HG02870 (cell line): Measurements from ENCODE around the gene GIPR.
A peak's percentile ranks its signal among the peaks of the same experiment; 100 is the strongest.
"Not testable (repeated sequence)": the region's sequence is repeated elsewhere in the genome, so short reads cannot be mapped to it uniquely, and the experiment has no call there.

ENCODE experiments used
- ATAC-seq: cut with Tn5 transposase; IDR thresholded peaks from one replicate; pipeline ENCODE4 v1.9.1; 2021; ENCODE audit warnings: mild to moderate bottlenecking, moderate library complexity; ENCODE audit not compliant: unreplicated experiment

GIPR gene

DNA sequence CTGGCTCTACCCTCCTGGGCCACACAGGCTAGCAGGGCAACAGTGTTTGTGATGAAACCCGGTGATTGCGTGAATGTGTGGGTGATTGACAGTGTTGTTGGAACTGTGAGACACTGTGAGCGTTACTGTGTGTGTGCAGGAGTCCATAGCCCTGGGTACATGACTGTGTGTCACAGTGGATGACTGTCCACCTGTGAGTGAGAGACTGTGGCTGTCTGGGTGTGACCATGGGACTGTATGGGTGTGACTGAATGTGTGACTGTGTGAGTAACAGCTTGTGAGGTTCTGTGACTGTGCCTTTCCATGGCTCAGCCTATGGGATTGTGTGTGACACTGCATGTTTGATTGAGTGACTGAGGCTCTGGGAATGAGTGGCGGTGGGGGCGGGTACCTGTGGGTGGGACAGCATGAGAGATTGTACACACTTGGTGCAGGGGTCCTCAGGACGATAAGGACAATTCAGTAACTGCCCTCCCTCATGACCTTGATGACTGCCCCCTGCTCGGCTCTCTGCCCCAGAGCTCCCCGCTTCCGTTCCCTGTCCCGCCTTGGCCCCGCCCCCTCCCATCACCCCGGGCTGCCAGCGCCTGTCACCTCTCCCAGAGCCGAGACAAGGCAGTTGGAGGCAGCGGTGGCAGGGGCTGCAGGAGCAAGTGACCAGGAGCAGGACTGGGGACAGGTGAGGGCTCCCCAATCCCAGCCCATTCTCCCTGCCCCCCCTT is at the start of gene GIPR:
Gene GIPR (plus strand): TSS at position 602 of the 722 bp plus-strand sequence. CDS start 1,300 bp downstream, outside the sequence.
- ATAC-seq, result no peak

- no peak for ATAC-seq
These were observed 46.6 kb upstream of the GIPR start for GRCh38 chr19:45621389-45621788.

DNA sequence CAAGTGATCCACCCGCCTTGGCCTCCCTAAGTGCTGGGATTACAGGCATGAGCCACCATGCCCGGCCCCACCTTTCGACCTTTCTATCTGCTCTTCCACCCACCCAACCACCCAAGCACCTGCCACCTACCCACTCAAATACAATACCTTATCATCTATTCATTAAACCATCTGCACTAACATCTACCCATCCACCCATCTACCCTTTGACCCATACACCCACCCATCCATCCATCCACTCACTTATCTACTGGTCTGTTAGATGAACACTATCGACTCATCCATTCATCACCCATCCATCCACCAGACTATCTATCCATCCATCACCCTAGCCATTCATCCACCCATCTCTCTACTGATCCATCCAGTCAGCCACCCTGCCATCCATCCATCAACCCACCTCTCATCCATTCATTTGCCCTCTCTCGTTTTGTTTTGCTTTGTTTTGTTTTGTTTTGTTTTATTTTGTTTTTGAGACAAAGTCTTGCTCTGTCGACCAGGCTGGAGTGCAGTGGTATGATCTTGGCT is 46.0 kb upstream of the GIPR start:
- ATAC-seq, result no peak

- ATAC-seq, result no peak
These were observed 44.0 kb upstream of the GIPR start for GRCh38 chr19:45623984-45624383.

DNA sequence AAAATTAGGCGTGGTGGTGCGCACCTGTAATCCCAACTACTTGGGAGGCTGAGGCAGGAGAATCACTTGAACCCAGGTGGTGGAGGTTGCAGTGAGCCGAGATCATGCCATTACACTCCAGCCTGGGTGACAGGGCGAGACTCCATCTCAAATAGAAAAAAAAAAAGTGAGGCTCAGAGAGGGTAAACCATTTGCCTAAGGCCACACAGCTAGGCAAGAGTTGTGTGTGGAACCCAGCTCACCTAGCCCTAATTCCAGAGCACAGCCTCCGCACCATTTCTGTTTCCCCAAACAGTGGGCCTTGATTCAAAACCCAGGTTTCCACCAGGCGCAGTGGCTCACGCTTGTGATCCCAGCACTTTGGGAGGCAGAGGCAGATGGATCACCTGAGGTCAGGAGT is 39.8 kb upstream of the GIPR start:
- not testable (repeated sequence) for ATAC-seq

GRCh38 chr19:45629704-45630103 is 38.3 kb upstream of the GIPR start:
- ATAC-seq, result no peak

DNA sequence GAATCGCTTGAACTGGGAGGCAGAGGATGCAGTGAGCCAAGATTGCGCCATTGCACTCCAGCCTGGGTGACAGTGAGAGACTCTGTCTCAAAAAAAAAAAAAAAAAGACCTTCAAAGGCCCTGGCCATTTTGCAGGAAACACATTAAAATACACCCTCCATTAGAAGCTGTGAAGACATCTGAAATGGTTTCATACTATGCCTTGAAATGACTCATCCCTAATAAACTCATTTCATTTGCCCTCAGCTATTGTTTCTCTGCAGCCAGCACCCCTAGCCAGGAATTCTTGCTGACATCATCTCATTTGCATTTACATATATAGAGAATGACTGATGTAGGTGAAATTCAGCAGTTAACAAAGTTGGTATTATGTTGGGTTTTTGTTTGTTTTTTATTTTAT is 37.6 kb upstream of the GIPR start:
- no peak for ATAC-seq

GRCh38 chr19:45632468-45633196 is 35.4 kb upstream of the GIPR start:
- ATAC-seq, result no peak

DNA sequence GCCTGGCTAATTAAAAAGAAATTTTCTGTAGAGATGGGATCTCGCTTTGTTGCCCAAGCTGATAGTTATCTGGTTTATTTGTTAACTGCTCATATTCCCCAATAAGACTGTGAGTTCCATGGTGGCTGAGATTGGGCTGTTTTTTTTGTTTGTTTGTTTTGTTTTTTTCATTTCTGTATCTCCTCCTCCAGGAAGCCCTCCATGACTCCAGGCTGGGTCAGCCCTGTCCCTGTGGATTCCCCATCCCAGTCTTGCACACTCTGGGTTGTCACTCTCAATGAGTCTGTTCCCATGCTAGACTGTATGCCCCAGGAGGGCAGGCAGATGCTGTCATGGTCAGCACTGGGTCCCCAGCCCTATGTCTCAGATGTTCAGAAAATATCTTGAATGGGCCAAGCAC is 31.7 kb upstream of the GIPR start:
- ATAC-seq, result no peak

DNA sequence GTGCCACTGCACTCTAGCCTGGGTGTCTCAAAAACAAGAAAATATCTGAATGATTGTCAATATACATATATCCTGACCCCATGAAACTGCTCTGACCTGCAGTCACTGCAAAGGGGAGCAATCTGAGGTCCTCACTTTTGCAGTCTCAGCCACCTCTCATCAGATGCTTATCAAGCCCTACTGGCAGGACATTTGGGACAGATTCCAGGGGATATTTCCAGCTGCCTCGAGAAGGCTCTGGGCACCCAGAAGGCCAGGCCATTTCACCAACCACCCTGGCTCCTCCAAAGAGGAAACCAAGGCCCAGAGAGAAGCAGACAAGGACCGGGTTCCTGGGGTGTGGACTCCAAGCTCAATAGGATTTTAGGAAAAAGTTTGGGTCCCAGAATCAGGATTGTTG is 31.1 kb upstream of the GIPR start:
- ATAC-seq, result no peak

DNA sequence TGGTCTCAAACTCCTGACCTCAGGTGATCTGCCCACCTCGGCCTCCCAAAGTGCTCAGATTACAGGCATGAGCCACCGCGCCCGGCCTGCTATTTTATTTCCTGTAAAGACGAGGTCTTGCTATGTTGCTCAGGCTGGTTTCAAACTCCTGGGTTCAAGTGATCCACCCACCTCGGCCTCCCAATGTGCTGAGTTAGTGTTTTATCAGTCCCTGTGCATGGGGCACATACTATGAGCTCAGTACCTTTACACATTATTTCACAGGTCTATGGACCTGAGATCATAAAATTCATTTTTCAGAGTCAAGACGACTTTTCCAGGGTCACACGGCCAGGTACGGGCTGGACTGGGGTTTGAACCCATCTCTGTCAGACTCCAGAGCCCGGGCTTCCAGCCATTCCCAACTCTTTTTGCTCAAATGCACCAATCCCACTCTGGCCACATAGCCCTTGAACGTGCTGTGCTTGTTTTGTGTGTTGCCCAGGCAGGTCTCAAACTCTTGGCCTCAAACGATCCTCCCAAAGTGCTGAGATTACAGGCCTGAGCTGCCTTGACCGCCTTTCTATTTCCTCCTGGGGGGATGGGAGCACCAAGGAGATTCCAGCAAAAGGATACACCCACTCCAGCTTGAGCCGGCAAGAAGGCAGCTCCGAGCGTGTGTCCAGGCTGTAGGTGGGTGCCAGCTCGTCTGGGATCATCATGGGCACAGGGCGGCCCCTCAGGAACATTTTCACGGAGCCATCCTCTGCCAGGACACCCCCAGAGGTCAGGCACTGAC is 29.9 kb upstream of the GIPR start:
- no peak for ATAC-seq

DNA sequence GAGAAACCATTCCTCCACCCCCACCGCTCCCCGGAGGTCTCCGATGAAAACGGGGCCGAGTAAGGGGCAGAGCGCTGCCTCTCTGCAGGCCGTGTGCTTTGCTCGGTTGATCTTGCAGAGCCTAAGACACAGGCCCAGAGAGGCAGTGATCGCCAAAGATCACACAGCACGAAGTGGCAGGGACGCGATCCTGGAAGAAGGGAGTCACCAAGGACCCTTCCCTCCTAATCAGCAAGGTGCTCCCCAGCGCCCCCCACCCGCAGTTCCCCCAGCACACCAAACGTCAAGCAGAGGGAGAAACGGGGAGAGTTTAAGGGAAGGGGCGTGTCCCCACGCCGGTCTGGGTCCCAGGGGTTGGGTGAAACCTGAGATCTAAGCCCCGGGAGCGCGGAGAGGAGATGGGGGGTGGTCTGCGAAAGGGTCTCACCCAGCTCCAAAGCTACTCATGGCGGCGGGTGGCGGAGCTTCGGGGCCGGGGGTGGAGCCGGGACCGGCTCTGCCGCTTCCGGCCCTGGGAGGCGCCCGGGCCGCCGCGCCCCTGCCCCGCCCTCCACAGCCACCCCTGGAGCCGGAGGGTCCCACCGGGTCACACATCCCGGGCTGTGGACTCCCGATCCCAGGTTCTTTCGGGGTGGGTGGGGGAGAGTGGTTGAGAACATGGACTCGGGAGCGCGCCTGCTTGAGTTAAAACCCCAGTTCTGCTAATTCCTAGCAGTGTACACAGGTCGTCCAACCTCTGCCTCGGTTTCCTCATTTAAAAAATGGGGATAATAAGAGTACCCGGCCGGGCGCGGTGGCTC is 28.9 kb upstream of the GIPR start, which contains the start of gene EML2:
Gene EML2 (minus strand): TSS at position 468 of the 800 bp plus-strand sequence. CDS start 21 bp downstream, at position 447.
- ATAC-seq, result no peak

DNA sequence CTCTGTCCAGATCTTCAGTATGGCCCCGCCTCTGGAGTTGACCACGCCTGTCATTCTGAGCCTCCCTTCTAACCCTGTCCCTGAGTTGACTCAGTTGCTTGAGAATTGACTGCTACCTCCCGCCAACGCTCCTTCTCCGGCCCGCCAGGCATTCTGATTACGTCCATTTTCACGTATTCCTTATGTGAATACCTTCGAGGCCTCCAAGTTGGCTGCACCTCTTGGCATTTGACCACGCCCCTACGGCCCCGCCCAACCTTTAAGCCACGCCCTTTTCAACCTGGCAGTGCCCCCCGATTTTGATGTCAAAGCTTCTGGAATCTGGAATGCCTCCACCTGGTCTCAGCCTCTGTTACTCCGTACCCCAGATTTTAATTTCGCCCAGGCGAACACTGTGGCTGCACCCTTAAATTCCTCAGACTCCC is 27.2 kb upstream of the GIPR start:
- no peak for ATAC-seq

DNA sequence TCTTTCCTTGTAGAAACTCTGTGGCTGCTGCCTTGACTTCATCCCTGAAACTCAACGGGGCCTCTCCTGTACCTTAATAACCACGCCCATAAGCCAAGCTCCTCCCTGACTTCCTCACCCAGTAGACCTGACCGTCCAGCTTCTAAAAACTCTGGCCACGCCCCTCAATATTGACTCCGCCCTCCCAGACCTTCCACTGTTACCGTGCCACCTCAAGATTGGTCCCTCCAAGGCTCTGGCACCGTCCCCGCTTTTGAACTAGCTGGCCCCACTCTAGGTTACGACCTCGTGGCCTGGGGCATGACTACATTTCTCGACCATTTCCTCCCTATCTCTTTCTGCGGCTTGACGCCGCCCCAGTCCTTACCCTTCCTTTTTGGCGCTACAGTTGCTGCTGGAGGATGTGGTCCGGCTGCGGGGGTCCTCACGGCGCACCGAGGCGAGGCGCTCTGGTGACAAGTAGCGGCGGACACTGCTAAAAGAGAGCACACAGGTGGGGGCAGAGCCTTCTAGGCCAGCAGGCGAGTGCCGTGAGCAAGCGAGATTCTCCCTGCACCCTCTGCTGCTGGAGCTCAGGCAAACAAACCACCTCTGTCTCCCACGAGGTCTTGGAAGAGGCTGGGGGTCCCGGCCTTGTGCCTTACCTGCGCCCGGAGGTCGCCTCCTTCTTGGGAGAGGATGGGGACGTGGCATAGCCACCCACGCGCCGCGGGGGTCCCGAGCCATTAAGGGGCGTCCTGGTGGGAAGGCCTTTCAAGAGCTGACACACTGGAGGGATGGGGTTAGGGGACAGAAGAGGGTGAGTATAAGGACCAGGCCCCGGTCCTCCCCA is 26.5 kb upstream of the GIPR start:
- ATAC-seq, result peak; percentile 34

DNA sequence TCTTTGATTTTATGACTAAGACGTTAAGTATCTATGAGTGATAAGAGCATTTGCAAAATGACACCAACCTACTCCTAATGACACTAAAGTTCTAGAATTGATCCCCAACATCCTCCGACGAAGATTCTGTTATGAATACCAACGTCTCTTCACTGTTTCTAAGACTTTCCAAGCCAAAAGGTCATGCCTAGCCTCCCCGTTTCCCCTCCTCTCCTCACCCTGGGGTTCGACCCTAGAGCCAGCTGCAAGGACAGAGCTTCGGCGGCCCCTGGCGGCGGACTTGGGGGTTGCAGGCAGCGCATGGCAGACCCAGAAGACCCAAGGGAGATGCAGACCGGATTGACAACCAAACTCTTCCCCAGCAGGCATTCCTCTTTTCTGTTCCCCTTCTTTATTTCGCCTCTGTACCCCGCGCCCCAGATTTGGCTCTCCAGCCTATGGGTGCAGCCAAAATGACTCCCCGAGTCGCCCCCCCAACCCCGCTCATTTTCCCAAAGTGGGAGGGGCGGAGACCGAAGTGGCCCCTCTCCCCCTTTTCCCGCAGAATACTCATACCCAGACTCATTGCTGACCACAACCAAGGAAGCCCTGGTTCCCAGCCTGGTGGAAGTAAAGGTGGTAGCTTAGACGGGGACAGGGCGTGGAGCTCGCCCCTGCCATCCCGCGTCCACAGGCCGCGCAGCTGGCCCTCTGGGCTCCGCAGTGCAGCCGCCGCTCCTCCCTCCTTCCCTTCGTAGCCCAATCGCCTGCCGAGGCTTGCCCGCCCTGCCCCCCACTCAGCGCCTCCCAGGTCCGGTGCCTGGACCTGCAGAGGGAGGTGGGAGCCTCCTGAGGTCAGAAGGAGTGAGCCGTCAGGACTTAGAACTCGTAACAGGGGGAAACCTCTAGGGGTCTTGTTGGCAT is 24.7 kb upstream of the GIPR start:
- no peak for ATAC-seq

DNA sequence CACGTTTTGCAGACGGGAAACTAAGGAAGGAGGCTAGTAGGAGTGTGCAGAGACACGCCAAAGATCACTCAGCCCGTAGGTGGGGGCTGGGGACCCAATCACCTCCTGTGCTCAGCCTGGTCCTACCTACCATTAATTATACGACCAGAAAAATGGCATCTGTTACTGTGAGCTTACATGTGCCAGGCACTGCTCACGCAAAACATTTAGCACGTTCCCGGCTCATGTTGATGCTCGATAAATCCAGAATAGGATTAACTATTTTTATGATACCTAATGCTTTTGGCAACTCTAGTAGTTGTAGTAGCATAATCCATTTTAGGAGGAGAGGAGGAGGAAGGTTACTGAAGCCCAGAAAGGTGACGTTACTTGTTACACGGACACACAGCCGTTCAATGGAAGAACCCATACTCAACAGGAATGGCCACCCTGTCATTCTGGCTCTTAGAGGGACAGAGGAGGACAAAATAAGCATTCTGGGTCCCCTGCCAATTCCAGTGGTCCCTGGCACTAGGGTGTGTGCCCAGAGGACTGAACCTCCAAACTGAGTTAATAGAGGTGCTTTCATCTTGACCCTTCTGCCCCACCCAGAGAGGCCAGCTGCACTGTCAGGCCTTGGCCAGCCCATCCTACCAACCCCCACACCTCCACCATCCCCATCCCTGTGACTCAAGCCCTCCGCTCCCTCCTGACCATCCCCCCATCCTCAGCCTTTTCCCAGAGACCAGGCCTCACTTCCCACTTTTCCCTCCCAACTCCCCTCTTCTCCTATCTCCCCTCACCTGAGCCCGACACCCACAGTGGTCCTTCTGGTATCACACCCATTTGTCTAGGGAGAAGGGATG is 23.9 kb upstream of the GIPR start:
- no peak for ATAC-seq

DNA sequence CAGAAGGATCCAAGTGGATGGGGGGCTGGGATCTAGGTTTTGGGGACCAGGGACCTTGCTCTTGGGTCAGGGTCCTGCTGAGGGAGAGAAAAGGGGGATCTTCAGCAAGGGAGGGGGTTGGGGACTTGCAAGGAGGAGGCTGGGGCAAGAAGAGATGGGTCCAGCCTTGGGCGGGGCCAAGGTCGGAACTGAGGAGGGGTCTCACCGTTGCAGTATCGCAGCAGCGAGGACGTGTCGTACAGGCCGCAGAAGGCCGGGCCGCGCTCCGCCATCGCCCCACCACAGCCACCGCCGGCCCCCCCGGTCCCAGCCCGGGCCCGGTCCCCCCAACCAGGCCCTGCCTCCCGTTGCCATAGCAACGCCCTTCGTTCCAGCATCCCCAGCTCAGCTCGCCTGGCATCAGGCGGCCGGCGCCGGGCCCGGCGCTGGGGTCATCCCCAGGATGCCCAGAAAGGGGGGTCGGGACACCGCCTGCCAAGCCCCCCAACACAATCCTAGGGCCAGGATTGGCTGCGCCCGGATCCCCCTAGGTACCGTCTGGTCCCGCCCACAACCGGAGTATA is 22.9 kb upstream of the GIPR start:
- ATAC-seq, result no peak
